H1 (cell line): ENCODE data around the gene PPP1R13B. TPM values are rescaled to one million over a fixed set of nuclear protein-coding genes. Genes with fewer than 3 reads are reported as not detected.

ENCODE experiments used
- CTCF ChIA-PET: fragments of 300-600 bp; sonication (Branson Sonifier 250); formaldehyde crosslinking; loops from one replicate; lab custom pipeline; 2021; ENCODE audit not compliant: partially characterized antibody; lab: Charles Lee
- POLR2A ChIA-PET: fragments of 300-600 bp; sonication (Branson Sonifier 250); formaldehyde crosslinking; loops from one replicate; lab custom pipeline; 2021; ENCODE audit warnings: inconsistent platforms; ENCODE audit not compliant: partially characterized antibody; lab: Charles Lee
- DNase-seq, 2 experiments: peaks; one replicate each; pipeline versions ENCODE4 v3.0.0 to v3.0.0-alpha.2; 2010 to 2022; ENCODE audit warnings: low spot score in 2 of 2, low read depth in 1 of 2, mixed read lengths in 1 of 2
- FAIRE-seq: peaks from 2 replicates; lab custom pipeline; 2011; peaks lifted over from hg19 to GRCh38; lab: Jason Lieb, UNC
- H2AFZ ChIP-seq: 2 replicates; pipeline ENCODE4 v1.8.1; 2012; ENCODE audit warnings: low read length, inconsistent platforms
- H2AK5ac ChIP-seq: 2 replicates; pipeline ENCODE4 v1.6.1; 2013; ENCODE audit warnings: low read depth, low read length
- H2BK120ac ChIP-seq: replicated peaks from 2 replicates; pipeline ENCODE3; 2013; ENCODE audit warnings: low read depth, low read length, inconsistent platforms
- H2BK12ac ChIP-seq: 2 replicates; pipeline ENCODE4 v1.6.1; 2013; ENCODE audit warnings: low read depth, low read length
- H2BK15ac ChIP-seq: 2 replicates; pipeline ENCODE4 v1.6.1; 2013; ENCODE audit warnings: low read length
- H2BK20ac ChIP-seq: 2 replicates; pipeline ENCODE4 v1.6.1; 2013; ENCODE audit warnings: low read length
- H2BK5ac ChIP-seq: 2 replicates; pipeline ENCODE4 v1.6.1; 2013; ENCODE audit warnings: low read depth, low read length
- H3K14ac ChIP-seq: 2 replicates; pipeline ENCODE4 v1.6.1; 2013; ENCODE audit warnings: inconsistent platforms; ENCODE audit not compliant: insufficient read length
- H3K18ac ChIP-seq: 2 replicates; pipeline ENCODE4 v1.6.1; 2013; ENCODE audit warnings: low read length; ENCODE audit errors: extremely low read depth
- H3K23ac ChIP-seq: 2 replicates; pipeline ENCODE4 v1.6.1; 2013; ENCODE audit warnings: inconsistent platforms; ENCODE audit not compliant: insufficient read length
- H3K23me2 ChIP-seq: 2 replicates; pipeline ENCODE4 v1.6.1; 2013; ENCODE audit warnings: low read depth, low read length
- H3K27ac ChIP-seq: 2 replicates; pipeline ENCODE4 v1.6.1; 2011; ENCODE audit warnings: low read depth, low read length, inconsistent platforms
- H3K27me3 ChIP-seq, 4 experiments: replicated peaks in 1 of 4; 1 replicate in 1 of 4; 2 replicates in 3 of 4; pipeline versions ENCODE4 v1.6.1 to v1.8.1; 2011 to 2013; ENCODE audit warnings: low read length in 3 of 4, mild to moderate bottlenecking in 3 of 4, inconsistent platforms in 2 of 4, mixed read lengths in 2 of 4, moderate library complexity in 1 of 4; ENCODE audit not compliant: control insufficient read depth in 3 of 4, insufficient read depth in 3 of 4; ENCODE audit errors: extremely low read depth in 1 of 4
- H3K36me3 ChIP-seq, 4 experiments: 2 replicates each; pipeline versions ENCODE4 v1.6.1 to v1.8.1; 2011 to 2013; ENCODE audit warnings: mild to moderate bottlenecking in 4 of 4, low read length in 3 of 4, moderate library complexity in 2 of 4, control low read depth in 1 of 4, inconsistent platforms in 1 of 4; ENCODE audit not compliant: insufficient read depth in 4 of 4, control insufficient read depth in 2 of 4
- H3K4ac ChIP-seq: replicated peaks from 2 replicates; pipeline ENCODE3; 2013; ENCODE audit warnings: low read length, low read depth, mixed read lengths, inconsistent platforms; ENCODE audit not compliant: insufficient read length
- H3K4me1 ChIP-seq, 4 experiments: replicated peaks in 1 of 4; 1 replicate in 1 of 4; 2 replicates in 3 of 4; pipeline versions ENCODE4 v1.6.1 to v1.8.1; 2011 to 2013; ENCODE audit warnings: low read length in 3 of 4, inconsistent platforms in 2 of 4, mixed read lengths in 1 of 4; ENCODE audit not compliant: insufficient read depth in 4 of 4, control insufficient read depth in 3 of 4
- H3K4me2 ChIP-seq, 2 experiments: 2 replicates each; pipeline versions ENCODE4 v1.6.1 to v1.8.1; 2011 to 2013; ENCODE audit warnings: low read depth in 2 of 2, low read length in 2 of 2, control low read depth in 1 of 2, inconsistent platforms in 1 of 2, mild to moderate bottlenecking in 1 of 2; ENCODE audit not compliant: insufficient read depth in 1 of 2
- H3K4me3 ChIP-seq, 4 experiments: fragments of 200-600, 300-600 bp in 1 of 4; sonication (generic), shearing (Covaris generic), sonication (Bioruptor Twin) in 1 of 4; 2 replicates each; pipeline versions ENCODE4 v1.5.1 to v1.8.1; 2011 to 2016; ENCODE audit warnings: low read length in 4 of 4, low read depth in 3 of 4, control low read depth in 2 of 4, inconsistent platforms in 2 of 4, mild to moderate bottlenecking in 2 of 4, mixed read lengths in 1 of 4, moderate library complexity in 1 of 4; ENCODE audit not compliant: insufficient read depth in 2 of 4; ENCODE audit errors: extremely low read depth in 1 of 4
- H3K56ac ChIP-seq: replicated peaks from 2 replicates; pipeline ENCODE3; 2013; ENCODE audit warnings: low read depth, mild to moderate bottlenecking, mixed read lengths, low read length, inconsistent platforms; ENCODE audit not compliant: insufficient read length
- H3K79me1 ChIP-seq: 2 replicates; pipeline ENCODE4 v1.6.1; 2013; ENCODE audit warnings: low read depth, low read length, control low read depth
- H3K79me2 ChIP-seq, 2 experiments: 2 replicates each; pipeline versions ENCODE4 v1.6.1 to v1.8.1; 2012 to 2013; ENCODE audit warnings: low read length in 2 of 2, mild to moderate bottlenecking in 2 of 2, inconsistent platforms in 1 of 2; ENCODE audit not compliant: insufficient read depth in 2 of 2, control insufficient read depth in 1 of 2
- H3K9ac ChIP-seq, 4 experiments: replicated peaks in 1 of 4; 1 replicate in 1 of 4; 2 replicates in 3 of 4; pipeline versions ENCODE4 v1.6.1 to v1.8.1; 2011 to 2013; ENCODE audit warnings: low read depth in 3 of 4, low read length in 3 of 4, control low read depth in 2 of 4, mild to moderate bottlenecking in 2 of 4, moderate library complexity in 2 of 4, inconsistent platforms in 1 of 4; ENCODE audit errors: extremely low read depth in 1 of 4
- H3K9me3 ChIP-seq, 2 experiments: 2 replicates each; pipeline versions ENCODE4 v1.6.1 to v1.8.1; 2012 to 2013; ENCODE audit warnings: mild to moderate bottlenecking in 2 of 2, moderate library complexity in 2 of 2, control low read depth in 1 of 2, inconsistent platforms in 1 of 2, low read depth in 1 of 2, low read length in 1 of 2, mixed read lengths in 1 of 2; ENCODE audit not compliant: insufficient read depth in 2 of 2
- H4K20me1 ChIP-seq, 2 experiments: replicated peaks in 1 of 2; 2 replicates each; pipeline versions ENCODE3 to v1.8.1; 2011 to 2013; ENCODE audit warnings: inconsistent platforms in 2 of 2, low read length in 2 of 2, mild to moderate bottlenecking in 1 of 2; ENCODE audit not compliant: insufficient read depth in 2 of 2, control insufficient read depth in 1 of 2
- H4K5ac ChIP-seq: 2 replicates; pipeline ENCODE4 v1.6.1; 2013; ENCODE audit warnings: low read length, low read depth, mixed read lengths, inconsistent platforms; ENCODE audit not compliant: insufficient read length
- H4K8ac ChIP-seq: 2 replicates; pipeline ENCODE4 v1.8.0; 2013; ENCODE audit warnings: mild to moderate bottlenecking, moderate library complexity, low read length, inconsistent platforms; ENCODE audit not compliant: insufficient read depth; ENCODE audit errors: extremely low read depth
- H4K91ac ChIP-seq: replicated peaks from 2 replicates; pipeline ENCODE3; 2013; ENCODE audit warnings: low read length, mixed read lengths, inconsistent platforms; ENCODE audit not compliant: insufficient read length
- BRCA1 ChIP-seq: IDR thresholded peaks from 2 replicates; pipeline ENCODE4 v1.6.1; 2012; ENCODE audit warnings: low read depth, low read length, improper control_type of control experiment
- CBX8 ChIP-seq: fragments of 300-800, 300-1000 bp; sonication (generic); IDR thresholded peaks from 2 replicates; pipeline ENCODE4 v1.7.1; 2016; ENCODE audit warnings: low read depth, low read length, borderline replicate concordance
- CHD1 ChIP-seq: IDR thresholded peaks from 2 replicates; pipeline ENCODE4 v1.6.1; 2012; ENCODE audit warnings: low read depth, low read length, improper control_type of control experiment
- GTF2F1 ChIP-seq: IDR thresholded peaks from 2 replicates; pipeline ENCODE4 v1.6.1; 2012; ENCODE audit warnings: low read depth, low read length, improper control_type of control experiment, borderline replicate concordance
- HDAC6 ChIP-seq: IDR thresholded peaks from one replicate; pipeline ENCODE4 v1.7.1; 2012; ENCODE audit warnings: low read depth, mild to moderate bottlenecking, inconsistent platforms, low read length, moderate library complexity
- JUN ChIP-seq: IDR thresholded peaks from 2 replicates; pipeline ENCODE4 v1.6.1; 2011; ENCODE audit warnings: low read depth, mild to moderate bottlenecking, improper control_type of control experiment, low read length
- KDM4A ChIP-seq: IDR thresholded peaks from one replicate; pipeline ENCODE4 v1.7.1; 2012; ENCODE audit warnings: low read depth, mild to moderate bottlenecking, moderate library complexity, low read length, inconsistent platforms; ENCODE audit not compliant: severe bottlenecking
- MAFK ChIP-seq: IDR thresholded peaks from 2 replicates; pipeline ENCODE4 v1.6.1; 2012; ENCODE audit warnings: low read depth, mild to moderate bottlenecking, improper control_type of control experiment, low read length
- MAX ChIP-seq: IDR thresholded peaks from 2 replicates; pipeline ENCODE4 v1.6.1; 2012; ENCODE audit warnings: inconsistent platforms
- NRF1 ChIP-seq: IDR thresholded peaks from 2 replicates; pipeline ENCODE4 v1.6.1; 2011; ENCODE audit warnings: mild to moderate bottlenecking, low read depth, low read length, improper control_type of control experiment
- SP1 ChIP-seq: IDR thresholded peaks from 2 replicates; pipeline ENCODE4 v1.6.1; 2011; ENCODE audit warnings: low read depth, low read length
- SP4 ChIP-seq: IDR thresholded peaks from 2 replicates; pipeline ENCODE4 v1.6.1; 2012; ENCODE audit warnings: low read length, inconsistent platforms
- SRF ChIP-seq: IDR thresholded peaks from 2 replicates; pipeline ENCODE4 v1.6.1; 2011; ENCODE audit warnings: mild to moderate bottlenecking, low read depth, low read length, moderate library complexity
- TCF12 ChIP-seq: IDR thresholded peaks from 2 replicates; pipeline ENCODE4 v1.6.1; 2011; ENCODE audit warnings: low read depth, mild to moderate bottlenecking, low read length
- WGBS, 2 experiments: shearing (Covaris generic) in 1 of 2; methylation state at CpG; one replicate each; pipeline versions ENCODE4 v1.1.6 to v1.1.7; 2013 to 2015; ENCODE audit warnings: low lambda C conversion rate in 2 of 2, mixed read lengths in 2 of 2, inconsistent platforms in 1 of 2, low coverage in 1 of 2, missing lambda C conversion rate in 1 of 2; ENCODE audit not compliant: insufficient replicate concordance in 2 of 2, insufficient coverage in 1 of 2, insufficient read length in 1 of 2; ENCODE audit errors: extremely low coverage in 1 of 2, missing lambda C conversion rate in 1 of 2; 5-methylcytosine and 5-hydroxymethylcytosine counted together
- polyA plus RNA-seq, 7 experiments: library from polyadenylated mRNA; depleted of rRNA in 3 of 7; stranded (reverse) in 5 of 7; unstranded in 2 of 7; fragments of >200 nt in 5 of 7; fragments of 200-250 nt in 2 of 7; gene quantifications; 1 replicate in 5 of 7; 2 replicates in 1 of 7; 4 replicates in 1 of 7; pipeline versions ENCODE4 v1.2.1 to v1.2.3, GENCODE V29; 2011 to 2013; ENCODE audit warnings: missing spikeins in 2 of 7, mixed read lengths in 2 of 7
- total RNA-seq: library from RNA; stranded (reverse); fragmentation: NEBNext Ultra II Directional; extraction: Animal tissue kit (Norgen Biotek cat#: 25700); gene quantifications from 2 replicates; pipeline ENCODE4 v1.2.1, GENCODE V29; 2021

Gene PPP1R13B
- total and polyA plus RNA-seq, 2 of the 8 experiments (the other 6 are each of a cell fraction or from before 2014, with no cell fraction given) = 2.6 to 8.9 TPM

GRCh38 chr14:103891667-103892215, 44.4 kb upstream of the PPP1R13B start:
- Histone ChIP-seq H3K56ac (no peak overlapping the region), H3K79me1 (no peaks in the 10 kb centered on the region), H2AK5ac (no peak overlapping the region), H3K9me3 (peaks cover 0 to 3% of the 10 kb centered on the region in 2 experiments; a peak in 1 of 4 replicates), H3K4me1 (peaks cover 0 to 3% (median 0%) of the 10 kb centered on the region in 4 experiments; a peak in 1 of 7 replicates), H3K4me2 (no peak overlapping the region), H3K4ac (no peak overlapping the region), H3K4me3 (no peak overlapping the region), H3K14ac (no peak overlapping the region), H3K9ac (no peak overlapping the region), H3K36me3 (no peaks in the 10 kb centered on the region), H4K5ac (no peak overlapping the region), H2BK20ac (no peak overlapping the region), H3K23ac (no peak overlapping the region), H3K23me2 (no peaks in the 10 kb centered on the region), H4K8ac (peak overlapping the region; percentile 21; the same call in 1 of the 2 replicates), H3K79me2 (no peaks in the 10 kb centered on the region), H4K91ac (no peak overlapping the region), H2BK12ac (no peak overlapping the region), H3K27me3 (no peaks in the 10 kb centered on the region), H2BK15ac (no peak overlapping the region), H2BK5ac (no peak overlapping the region), H4K20me1 (peaks cover 0 to 2% of the 10 kb centered on the region in 2 experiments), H2BK120ac (no peak overlapping the region), H3K27ac (no peak overlapping the region), H2AFZ (no peak overlapping the region), H3K18ac (no peak overlapping the region)
- 84% methylated on average over 15 of the region's 15 CpGs; no CpG with 5 or more reads in 1 of the 2 experiments for WGBS, 2 experiments
- TF ChIP-seq CHD1 (no peak), GTF2F1 (no peak), JUN (no peak), SP4 (no peak), HDAC6 (no peak), CBX8 (no peak), BRCA1 (no peak), TCF12 (no peak), SRF (no peak), MAX (no peak), NRF1 (no peak), KDM4A (no peak), SP1 (no peak), MAFK (no peak)
- DNase-seq (no peak), FAIRE-seq (no peak)
- POLR2A ChIA-PET = no interaction called here
- CTCF ChIA-PET = interaction anchor here (0.6 to 1.5 kb wide), 5 partner anchors 9 to 28 kb away, joined by 3 to 9 read pairs (median 3); no protein-coding TSS in a partner anchor
